EH (cell line): ENCODE measurements around the gene GCM1.

Source experiments
- DNase-seq: peaks from one replicate; pipeline ENCODE4 v3.0.0-alpha.2; 2015; ENCODE audit warnings: low read depth

The GCM1 gene

GRCh38 chr6:53107091-53107490, 41.5 kb downstream of the GCM1 start:
- DNase-seq = peak; percentile 73

GRCh38 chr6:53104916-53105315, 43.7 kb downstream of the GCM1 start:
- DNase-seq = no peak

DNA sequence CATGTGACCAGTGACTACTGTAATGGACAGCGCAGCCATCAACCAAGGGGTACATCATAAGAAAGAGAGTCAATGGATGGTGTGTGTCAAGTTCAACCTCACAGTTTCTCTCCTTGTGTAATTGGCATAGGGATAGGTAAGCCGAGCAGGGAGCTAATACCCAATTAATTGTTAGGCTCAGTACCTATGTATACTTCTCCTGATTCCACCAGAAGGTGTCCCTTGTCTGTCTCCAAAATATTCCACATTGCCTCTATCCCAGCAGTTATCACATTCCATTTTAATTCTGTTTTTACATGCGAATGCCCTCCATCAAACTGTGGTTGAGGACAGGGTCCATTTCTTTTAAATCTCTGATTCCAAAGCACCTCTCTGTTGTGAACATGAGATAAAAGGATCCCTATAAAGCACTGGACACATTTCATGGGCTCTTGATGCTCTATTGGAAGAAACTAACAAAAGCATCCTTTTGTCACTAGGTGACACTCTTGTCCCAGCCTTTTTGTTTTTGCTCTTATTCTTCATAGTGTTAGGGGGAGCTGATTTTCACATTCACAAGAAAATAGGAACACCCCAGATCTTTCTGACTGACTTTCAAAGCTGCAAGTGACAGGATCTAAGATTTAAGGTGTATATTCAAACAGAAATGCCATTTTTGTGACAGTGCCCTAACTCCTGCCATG, 44.5 kb downstream of the GCM1 start:
- peak; percentile 41 for DNase-seq

DNA sequence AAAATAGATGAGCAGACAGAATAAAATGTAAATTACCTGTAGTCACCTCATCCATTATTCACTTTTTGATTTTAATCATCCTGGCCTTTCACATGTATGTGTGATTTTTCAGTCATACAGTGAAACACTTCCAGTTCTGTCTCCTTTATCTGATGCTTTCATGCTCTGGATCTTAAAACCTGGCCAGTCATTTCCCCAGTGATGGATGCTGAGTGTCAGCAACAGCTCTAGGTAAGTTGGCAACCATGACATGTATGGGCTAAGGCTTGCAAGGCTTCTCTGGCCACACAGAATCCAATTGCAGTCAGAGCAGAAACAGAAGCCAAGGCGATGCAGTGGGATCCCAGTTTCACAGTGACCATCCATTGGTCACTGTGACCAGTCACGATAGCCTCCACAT, 47.6 kb downstream of the GCM1 start:
- no peak for DNase-seq

- peak; percentile 45 for DNase-seq
These were observed 48.1 kb downstream of the GCM1 start for GRCh38 chr6:53100561-53100960.

- DNase-seq = peak; percentile 70
These were observed 52.9 kb downstream of the GCM1 start for GRCh38 chr6:53095716-53096115.

DNA sequence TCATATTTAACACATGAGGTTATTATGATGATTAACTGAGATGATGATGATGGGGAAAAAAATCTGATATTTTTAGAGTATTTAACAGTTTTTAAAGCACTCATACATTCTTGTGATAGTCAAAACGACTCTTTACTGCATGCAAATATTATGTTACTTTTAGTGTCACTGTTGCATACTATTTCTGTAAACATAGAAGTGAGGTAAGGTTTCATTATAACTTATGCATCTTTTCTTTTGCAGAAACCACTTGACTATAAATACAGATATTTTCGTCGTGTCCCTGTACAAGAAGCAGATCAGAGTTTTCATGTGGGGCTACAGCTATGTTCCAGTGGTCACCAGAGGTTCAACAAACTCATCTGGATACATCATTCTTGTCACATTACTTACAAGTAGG, 53.4 kb downstream of the GCM1 start:
- no peak for DNase-seq

DNA sequence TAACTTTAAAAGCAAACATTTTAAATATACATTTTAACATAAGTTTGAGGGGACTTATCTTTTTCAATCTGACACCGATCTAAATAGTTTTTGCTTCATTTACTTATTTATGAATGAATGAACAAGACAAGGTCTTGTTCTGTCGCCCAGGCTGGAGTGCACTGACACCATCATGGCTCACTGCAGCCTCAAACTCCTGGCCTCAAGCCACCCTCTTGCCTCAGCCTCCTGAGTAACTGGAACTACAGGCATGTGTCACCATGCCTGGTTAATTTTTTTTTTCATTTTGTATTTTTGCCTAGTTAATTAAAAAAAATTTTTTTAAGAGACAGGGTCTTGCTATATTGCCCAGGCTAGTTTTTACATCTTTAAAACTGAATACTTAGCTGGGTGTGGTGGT, 58.1 kb downstream of the GCM1 start:
- peak; percentile 26 for DNase-seq

- DNase-seq = no peak
These were observed 58.7 kb downstream of the GCM1 start for GRCh38 chr6:53089948-53090347.

DNA sequence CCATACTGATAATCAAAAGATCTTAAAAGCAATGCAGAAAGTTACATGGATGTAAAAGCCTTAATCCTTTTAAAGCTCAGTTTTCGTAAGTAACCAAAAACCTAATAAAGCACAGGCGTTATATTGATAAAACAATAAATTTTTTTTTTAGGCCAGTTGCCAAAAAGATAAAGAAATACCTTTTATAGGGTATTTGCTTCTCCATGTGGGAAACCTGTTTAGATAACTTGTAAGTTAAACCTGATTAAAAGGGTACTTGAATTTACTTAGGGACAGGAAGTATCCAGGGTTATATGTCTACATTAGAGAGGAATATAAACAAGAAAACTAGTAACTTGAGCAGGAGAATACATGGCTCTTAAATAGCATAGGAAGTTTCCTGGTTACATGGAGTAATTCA, 62.3 kb downstream of the GCM1 start:
- no peak for DNase-seq

DNA sequence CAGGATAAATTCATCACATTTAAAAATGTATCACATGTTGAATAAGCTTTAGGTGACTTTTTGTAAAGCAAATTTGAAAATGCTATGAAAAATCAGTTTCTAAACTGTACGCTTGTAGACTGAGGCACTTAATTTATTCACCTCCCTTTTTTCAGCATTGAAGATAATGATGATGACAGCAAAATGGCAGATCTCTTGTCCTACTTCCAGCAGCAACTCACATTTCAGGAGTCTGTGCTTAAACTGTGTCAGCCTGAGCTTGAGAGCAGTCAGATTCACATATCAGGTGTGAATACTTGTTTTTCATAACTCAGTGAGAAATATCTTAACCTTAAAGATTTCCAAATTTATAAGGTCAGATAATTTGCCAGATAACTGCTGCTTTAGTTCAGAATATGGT, 67.8 kb downstream of the GCM1 start:
- DNase-seq = no peak
